ENCODE measurements around the gene ZAP70.

The ZAP70 gene

DNA sequence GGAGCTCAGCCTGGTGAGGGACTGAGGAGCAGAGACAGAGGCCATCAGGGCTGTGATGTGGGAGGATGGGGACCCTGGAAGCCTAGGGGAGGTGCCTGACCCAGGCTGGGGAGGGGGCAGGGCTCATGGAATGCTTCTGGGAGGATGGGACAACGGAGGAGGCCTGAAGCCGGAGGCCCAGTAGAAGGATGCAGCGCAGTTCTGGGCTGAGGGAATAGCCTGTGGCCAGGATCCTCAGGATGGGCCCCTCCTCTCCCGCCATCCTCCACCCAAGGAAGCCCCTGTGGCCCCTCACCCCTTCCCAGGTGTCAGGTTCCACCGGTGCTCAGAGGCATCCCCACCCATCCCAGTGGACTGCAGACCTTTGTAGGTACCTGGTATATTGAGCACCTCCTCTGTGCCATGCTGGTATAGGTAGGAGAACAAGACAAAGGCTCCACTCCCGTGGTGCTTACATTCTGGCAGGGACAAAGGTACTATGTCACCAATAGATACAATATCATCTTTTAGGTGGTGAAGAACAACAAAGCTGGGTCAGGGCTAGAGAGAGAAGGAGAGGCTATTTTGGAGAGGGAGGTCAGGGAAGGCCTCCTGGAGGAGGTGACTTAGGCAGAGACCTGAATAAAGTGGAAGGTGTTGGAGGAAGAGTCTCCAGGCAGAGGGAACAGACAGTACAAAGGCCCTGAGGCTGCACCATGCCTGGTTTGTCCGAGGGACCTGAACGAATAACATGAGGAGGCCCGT is 2.7 kb downstream of the ZAP70 start:
- in situ Hi-C loops (cut with MboI; ENCODE audit: low sequenced_read_pairs), result no loop called here

DNA sequence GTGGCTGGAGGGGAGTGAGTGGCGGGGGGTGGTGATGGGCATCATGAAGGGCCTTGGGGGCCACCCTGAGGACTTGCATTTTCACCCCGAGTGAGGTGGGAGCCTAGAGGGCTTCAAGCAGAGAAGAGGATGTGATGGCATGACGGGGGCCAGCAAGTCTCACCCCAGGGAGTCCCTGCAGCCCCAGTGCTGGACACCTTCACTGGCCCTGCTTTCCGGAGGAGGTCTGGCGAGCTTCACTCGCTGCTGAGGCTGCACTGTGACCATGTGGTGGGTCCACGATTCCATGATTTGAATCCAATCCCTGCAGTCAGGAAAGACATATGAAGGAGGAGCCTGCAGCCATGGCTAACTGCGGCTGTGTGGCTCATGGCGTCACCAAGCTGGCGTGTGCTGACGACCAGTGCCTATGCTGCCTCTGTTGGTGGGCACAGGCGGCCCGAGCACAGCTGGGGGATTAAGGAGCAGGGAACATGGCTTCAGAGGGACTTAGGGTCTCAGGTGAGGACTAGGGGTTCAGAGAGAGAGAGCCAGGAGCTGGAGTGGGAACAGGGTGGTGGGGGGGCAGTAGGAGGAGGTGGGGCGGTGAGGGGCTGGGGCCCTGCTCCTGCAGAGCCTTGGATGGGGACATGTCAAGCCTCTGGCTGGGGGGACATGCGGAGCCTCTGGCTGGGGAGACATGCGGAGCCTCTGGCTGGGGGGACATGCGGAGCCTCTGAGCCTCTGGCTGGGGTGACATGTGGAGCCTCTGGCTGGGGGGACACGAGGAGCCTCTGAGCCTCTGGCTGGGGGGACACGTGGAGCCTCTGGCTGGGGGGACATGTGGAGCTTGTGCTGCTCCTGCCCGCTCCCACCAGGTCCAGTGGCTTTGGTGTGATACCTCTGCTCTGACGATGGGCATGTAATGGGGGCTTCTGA is 3.6 kb downstream of the ZAP70 start:
- in situ Hi-C loops (cut with MboI; ENCODE audit: low sequenced_read_pairs), result no loop called here

DNA sequence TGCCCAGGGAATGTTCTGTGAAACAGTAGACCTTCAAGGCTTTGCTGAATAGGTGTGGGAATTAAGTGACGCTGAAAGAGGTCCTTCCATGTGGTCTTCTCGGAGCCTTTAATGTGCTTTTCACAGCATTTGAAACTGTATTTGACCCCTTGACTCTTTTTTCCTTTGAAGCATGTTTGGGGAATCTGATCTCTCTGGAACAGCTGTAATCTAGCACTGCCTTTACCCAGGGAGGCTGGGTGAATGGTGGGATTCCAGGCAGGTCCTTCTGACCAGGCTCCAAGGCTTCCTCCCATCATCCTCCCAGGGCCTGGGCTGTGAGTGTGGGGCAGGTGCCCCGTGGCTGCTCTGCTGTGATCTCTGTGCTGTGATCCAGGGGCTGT is 4.2 kb downstream of the ZAP70 start:
- in situ Hi-C loops (cut with MboI; ENCODE audit: low sequenced_read_pairs), result no loop called here

DNA sequence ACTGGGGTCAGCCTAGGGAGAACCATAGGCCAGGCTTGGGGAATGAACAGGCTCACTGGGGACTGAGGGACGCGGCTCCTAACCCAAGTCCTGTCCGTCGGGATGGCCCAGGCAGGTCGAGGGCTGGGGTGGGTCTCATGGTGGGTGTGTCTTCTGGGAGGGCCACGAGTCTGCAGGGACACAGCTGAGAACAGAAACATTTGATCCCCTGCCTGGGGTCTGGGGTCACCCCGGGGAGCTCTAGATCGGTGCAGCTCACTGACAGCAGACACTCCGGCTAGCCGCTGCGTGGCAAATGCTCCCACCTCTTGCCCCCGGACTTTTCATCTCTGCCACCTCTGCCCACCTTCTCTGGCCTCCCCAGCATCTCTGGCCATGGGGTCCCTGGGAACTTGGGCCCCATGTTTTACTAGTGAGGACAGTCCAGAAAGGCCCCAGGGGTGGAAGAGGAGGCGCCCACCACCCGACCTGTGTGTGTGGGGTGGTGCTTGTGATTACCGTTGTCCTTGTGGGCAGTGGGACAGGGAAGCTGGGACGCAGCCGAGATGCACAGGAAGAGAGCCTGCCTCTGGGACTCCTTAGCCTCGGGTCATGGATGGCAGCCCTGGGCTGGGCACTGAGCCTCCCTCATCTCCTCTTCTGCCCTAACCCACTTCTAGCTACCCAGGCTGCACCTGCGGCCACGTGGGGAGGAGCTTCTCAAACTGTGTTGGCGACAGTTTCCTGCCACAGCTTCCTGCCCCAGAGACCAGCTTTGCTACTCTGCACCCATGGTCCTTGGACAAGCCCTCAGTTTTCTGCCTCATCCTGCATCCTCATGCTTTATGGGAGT is 4.9 kb downstream of the ZAP70 start:
- in situ Hi-C loops (cut with MboI; ENCODE audit: low sequenced_read_pairs), result no loop called here

DNA sequence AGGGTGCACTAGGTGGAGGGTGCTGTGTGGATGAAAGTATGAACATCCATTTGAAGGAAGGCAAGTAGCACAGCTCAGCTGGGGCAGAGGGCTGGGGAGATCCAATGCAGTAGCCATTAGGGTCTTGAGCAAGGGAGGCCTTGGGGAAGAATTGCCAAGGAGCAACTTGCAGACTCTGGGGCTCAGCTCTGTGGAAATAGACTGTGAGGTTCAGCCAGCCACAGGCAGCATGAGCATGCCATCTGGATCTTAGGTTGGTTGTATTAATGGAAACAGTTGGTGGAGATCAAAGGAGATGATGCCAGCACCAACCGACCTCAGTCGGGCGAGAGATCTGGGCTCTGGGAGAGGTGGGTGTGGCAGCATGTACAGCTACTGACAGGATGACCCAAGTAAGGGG is 5.6 kb downstream of the ZAP70 start:
- in situ Hi-C loops (cut with MboI; ENCODE audit: low sequenced_read_pairs), result no loop called here

DNA sequence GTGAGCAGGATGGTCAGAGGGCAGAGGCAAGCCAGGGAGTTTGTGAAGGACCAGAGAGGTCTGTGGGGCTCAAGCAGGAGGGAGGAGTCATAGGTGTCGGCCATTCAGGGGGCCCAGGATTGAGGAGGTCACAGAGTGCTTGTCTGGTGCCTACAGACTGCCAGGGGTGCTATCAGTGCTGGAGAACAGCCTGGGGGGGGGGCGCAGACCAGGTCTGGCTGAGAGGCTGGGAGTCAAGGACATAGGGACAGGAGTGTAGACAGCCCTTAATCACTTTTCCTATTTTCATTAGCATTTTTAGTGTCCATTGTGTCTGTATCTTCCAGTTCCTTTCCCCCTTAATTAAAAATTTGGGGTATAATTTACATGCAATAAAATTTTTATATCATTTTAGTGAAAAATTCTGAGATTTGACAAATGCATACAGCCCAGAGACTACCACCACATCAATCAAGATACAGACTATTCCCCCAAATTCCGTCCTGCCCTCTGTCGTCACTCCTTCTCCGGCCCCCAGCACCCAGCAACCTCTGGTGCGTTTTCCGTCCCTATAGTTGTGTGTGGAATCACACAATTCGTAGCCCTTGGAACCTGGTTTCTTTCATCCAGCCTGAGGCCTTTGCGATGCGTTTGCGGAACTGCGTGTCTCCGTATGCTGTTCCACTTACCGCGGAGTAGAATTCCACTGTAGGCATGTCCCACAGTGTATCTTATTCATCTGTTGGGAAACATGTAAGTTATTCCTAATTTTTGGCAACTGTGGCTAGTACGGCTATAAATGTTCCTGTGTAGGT is 6.2 kb downstream of the ZAP70 start:
- in situ Hi-C loops (cut with MboI; ENCODE audit: low sequenced_read_pairs), result no loop called here

DNA sequence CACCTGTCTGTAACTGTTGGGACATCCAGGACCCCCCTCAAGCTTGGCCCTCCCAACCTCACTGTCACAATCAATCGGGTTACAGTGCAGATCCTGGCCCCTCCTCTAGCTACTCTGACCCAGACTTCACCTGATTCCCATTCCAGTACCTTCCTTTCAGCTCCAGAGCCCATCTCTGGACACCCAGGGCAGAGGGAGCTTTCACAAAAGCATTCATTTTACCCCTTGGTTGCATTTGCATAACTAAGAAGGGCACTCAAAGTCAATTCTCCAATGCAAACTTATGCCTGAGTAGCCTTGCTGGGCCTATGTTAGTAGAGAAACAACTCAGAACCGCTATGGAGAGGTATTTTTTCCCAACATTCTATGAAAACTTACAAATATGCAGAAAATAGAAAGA is 7.4 kb downstream of the ZAP70 start:
- in situ Hi-C loops (cut with MboI; ENCODE audit: low sequenced_read_pairs), result no loop called here

DNA sequence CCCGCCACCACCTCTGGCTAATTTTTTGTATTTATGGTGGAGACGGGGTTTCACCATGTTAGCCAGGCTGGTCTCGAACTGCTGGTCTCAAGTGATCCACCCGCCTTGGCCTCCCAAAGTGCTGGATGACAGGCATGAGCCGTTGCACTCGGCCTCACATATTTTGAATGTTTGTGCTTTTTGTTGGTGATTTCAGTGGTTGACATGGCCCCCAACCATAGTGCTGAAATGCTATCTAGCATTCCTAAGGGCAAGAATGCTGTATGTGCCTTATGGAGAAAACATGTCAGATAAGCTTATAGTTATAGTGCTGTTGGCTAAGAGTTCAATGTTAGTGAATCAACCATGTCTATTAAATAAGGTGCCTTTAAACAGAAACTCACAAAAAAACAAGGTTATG is 8.9 kb downstream of the ZAP70 start:
- in situ Hi-C loops (cut with MboI; ENCODE audit: low sequenced_read_pairs), result no loop called here

DNA sequence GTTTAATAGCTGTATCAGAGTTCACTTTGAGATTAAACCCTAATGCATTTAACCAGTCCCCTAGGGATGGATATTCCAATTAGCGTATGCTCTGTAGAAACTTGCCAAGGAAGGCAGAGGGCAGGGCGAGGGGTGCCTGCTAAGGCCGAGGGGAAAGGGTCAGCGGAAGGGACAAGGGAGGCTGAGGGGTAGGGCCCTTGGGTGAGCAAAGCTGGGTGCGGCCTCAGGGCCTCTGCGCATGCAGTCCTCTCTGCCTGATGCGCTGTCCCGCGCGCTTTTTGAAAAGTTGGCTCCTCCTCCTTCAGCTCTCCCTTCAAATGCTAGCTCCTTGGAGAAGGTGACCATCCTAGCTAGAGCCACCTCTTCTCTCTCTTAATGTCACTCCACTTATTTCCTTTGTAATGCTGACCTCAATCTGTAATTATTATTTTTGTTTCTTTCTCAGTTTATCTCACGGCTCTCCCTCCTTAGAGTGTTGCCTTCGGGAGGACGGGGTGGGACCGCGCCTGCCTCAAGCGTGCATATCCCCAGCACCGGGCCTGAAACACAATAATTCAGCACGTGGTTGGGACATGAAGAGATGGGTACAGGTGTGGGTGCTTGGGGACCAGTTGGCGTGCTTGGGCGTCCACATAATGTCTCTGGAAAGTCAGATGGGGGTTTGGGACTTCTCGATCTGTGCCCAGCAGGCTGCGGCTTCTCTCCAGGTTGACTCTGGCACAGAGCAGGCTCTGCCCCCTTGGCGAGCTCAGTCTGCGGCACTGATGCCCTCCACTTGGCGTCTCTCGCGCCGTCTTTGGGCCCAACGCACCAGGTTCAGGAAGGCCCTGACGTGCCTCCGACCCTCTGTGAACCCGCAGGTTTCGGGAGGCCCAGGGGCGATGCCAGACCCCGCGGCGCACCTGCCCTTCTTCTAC is 10.0 kb downstream of the ZAP70 start:
- in situ Hi-C loops (cut with MboI; ENCODE audit: low sequenced_read_pairs), result no loop called here

DNA sequence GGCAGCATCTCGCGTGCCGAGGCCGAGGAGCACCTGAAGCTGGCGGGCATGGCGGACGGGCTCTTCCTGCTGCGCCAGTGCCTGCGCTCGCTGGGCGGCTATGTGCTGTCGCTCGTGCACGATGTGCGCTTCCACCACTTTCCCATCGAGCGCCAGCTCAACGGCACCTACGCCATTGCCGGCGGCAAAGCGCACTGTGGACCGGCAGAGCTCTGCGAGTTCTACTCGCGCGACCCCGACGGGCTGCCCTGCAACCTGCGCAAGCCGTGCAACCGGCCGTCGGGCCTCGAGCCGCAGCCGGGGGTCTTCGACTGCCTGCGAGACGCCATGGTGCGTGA is 10.7 kb downstream of the ZAP70 start:
- in situ Hi-C loops (cut with MboI; ENCODE audit: low sequenced_read_pairs), result no loop called here

DNA sequence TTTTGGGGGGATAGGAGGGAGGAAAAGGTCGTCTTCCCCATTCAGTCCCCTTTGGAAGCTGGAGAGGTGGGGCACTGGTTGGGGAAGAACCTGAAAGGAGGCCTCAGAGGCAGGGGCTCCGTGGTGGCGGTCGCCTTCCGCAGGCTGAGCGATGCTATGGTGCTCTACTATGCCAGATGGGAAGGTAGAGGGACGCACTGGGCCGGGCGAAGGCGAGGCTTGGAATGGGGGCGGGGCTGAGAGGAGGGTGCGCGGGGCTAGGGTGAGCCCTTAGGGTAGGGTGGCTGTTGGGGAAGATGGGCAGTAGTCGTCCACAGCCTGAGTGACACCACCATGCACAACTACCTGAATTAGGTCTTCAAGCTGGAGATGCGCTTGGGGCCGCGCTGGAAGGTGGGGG is 11.1 kb downstream of the ZAP70 start:
- in situ Hi-C loops (cut with MboI; ENCODE audit: low sequenced_read_pairs), result no loop called here

DNA sequence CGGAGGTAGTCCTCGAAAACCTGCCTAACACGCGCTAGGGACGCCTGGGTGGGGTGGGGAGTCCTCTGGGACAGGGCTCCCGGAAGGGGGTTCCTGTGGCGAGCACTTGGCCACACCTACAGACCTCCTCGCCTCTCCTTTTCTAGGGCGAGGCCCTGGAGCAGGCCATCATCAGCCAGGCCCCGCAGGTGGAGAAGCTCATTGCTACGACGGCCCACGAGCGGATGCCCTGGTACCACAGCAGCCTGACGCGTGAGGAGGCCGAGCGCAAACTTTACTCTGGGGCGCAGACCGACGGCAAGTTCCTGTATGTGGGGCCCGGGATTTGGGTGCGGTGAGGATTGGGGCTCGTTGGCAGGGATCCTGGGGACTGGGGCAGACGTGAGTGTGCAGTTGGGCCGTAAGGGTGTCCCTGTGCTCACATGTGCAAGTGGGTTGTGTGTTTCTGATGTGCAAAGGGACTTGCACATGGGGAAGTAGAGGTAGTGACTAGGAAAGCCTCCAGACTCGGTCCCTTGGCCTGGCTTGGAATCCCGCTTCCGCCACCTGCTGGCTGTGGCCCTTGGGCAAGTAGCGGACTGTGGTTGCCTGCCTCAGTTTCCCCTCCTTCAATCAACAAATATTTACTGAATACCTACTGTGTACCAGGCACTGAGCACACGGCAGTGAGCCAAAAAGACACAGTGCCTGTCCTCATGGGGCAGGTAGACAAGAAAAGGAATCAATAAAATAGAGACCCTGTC is 11.7 kb downstream of the ZAP70 start:
- in situ Hi-C loops (cut with MboI; ENCODE audit: low sequenced_read_pairs), result no loop called here

DNA sequence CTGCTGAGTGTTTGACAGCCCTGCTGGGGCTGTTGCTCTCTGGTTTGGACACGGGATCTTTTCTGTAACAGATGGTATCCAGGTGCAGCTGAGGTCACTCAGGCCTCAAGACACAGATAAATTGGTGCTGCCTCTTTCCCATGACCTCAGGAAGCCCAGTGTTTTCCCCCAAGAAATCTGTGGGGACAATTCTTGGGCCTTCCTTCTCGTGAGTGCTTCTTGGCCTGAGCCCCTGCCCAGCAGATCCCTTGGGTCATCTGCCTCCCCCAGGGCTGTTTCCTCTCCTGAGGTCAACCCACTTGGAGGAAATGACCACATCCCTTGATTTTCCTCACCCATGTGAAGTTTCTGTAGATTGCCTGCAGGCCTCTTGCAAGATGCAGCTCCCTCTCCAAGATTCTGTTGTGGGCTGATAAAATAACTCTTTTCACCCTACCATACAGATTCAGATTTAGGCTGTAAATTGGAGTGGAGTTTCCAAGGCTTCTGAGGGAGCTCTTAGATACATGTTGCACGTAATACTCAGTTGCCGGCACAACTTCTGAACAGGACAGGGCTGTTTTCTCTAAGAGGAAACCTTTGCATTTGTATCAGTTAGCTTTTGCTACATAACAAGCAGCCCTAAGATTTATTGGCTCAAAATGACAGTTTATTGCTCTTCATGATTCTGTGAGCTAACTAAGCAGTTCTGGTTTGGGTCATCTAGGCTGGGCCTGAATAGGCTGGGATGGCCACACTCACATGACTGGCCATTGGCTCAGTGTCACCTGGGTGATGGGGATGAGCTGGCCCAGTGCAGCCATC is 13.1 kb downstream of the ZAP70 start:
- in situ Hi-C loops (cut with MboI; ENCODE audit: low sequenced_read_pairs), result no loop called here

DNA sequence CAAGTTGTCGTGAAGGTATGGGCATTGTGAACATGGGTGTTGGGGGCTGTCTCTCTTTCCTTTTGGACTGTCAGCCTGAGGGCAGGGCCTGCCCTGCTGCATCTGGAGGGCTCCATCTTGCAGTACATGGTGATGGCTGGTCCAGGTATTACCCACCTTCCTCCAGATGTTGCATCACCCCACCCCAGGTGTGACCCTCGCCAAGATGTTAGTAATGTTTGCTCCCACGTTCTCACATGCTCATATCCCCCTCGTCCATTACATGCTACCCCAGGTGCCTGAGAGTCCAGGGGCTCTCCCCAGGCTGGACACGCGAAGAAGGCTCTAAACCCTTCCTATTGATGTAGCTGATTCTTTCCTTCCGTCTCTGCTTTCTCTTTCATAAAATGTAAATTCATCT is 13.9 kb downstream of the ZAP70 start:
- in situ Hi-C loops (cut with MboI; ENCODE audit: low sequenced_read_pairs), result no loop called here

DNA sequence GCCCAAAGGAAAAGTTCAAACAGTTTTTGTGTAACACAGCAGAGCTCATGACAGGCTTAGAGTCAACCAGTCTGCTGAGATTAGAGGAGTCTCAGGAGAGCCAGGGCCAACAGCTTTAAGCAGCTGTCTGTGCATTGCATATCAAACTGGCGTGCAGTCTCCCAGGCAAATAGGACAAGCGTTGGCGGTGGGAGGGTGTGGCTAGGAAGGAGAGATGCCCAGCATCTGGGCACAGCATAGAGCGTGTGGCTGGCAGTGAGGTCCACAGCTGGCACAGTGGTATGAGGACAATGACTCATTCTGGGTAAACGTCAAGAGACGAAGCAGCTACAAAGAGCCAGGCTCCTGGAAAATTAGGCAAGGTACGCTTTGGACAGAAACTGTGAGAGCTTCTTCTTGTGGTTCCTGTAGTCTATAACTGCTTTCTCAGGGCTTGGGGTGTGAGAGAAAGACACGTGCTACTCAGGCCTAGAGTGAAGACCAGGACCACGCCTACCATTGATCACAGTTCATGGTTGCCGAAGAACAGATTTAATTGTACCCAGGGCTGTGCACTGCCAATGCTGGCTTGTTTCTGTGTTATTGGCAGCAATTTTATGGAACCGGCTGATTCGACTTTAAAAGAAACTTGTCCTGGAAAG is 14.8 kb downstream of the ZAP70 start:
- in situ Hi-C loops (cut with MboI; ENCODE audit: low sequenced_read_pairs), result no loop called here

DNA sequence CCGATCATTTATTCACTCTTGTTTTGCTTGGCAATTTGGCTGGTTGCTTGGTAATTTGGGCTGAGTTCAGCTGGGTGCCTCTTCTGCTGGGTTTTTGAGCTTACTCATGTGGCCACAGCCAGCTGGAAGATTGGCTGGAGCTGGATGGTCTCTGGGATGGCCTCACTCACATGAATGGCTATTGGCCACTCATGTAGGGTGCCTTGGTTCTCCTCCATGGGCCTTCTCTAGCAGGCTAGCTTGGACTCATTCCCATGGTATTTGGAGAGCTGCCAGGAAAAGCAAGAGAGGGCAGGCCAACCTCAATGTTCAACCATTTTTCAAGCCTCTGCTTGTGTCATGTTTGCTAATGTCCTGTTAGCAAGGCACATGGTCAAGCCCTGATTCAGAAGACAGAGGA is 16.9 kb downstream of the ZAP70 start:
- in situ Hi-C loops (cut with MboI; ENCODE audit: low sequenced_read_pairs), result no loop called here

DNA sequence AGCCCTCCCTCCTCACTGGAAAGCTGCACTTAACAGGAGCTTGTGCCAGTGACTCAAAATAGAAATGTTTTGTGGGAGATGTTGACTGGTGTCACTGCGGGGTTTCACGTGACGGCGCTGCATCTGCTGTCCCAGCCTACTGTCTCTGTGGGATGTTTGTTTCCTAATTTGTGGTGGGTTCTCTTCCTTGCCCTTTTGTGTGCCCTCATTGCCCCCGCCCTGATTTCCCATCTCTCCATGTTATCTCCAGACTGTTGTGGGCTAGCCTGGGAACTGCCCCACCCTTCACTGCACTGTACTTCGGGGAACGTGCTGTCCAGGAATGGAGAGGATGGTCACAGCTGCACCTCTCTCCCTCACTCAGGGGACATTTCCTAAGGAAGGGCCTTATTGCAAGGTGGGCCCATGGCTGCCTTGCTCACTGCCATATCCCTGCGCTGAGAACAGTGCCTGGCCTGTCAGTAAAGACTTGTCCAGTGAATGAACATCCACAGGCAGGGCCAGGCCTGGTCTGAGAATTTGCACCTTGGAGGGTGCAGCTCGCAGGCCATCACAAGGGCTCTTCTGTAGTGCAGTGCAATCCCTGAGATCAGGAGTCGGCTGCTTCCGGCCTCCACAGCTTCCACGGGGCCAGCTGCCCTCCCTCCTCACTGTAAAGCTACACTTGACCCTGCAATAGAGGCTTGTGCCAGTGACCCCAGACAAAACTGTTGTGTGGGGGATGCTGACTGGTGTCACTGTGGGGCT is 18.1 kb downstream of the ZAP70 start:
- in situ Hi-C loops (cut with MboI; ENCODE audit: low sequenced_read_pairs), result no loop called here

All from HL-60/S4 treated with retinoic acid at 250 ng/mL for 4 days and 3 days (cell line).